Naive thymus-derived CD8-positive, alpha-beta T cell (primary cell): ENCODE data around the gene GGT5. TPM values are rescaled to one million over a fixed set of nuclear protein-coding genes. Genes with fewer than 3 reads are reported as not detected.
"Not testable (repeated sequence)": the region's sequence is repeated elsewhere in the genome, so short reads cannot be mapped to it uniquely, and the experiment has no call there.

ENCODE experiments used
- ATAC-seq, 2 donors: fragments of 150-1000 bp; cut with Tn5 transposase in 1 of 2; sonication (Bioruptor Pico), chemical (Tn5 transposase) in 1 of 2; 1 replicate in 1 of 2; 2 replicates in 1 of 2; pipeline ENCODE4 v1.10.0; 2021; ENCODE audit warnings: mild to moderate bottlenecking in 2 of 2, moderate library complexity in 2 of 2
- POLR2A ChIA-PET: fragments of 350-600 bp; sonication (Branson Sonifier 250); formaldehyde crosslinking; loops from one replicate; lab custom pipeline; 2021; ENCODE audit warnings: antibody characterized with exemption; lab: Charles Lee
- DNase-seq, 10 donors: peaks; one replicate each; pipeline versions ENCODE4 v3.0.0 to v3.0.0-alpha.2; 2020 to 2022
- H3K27ac Mint-ChIP-seq, 10 donors: one replicate each; pipeline ENCODE4 v1.8.0; 2020 to 2022; ENCODE audit warnings: mild to moderate bottlenecking in 10 of 10, mixed read lengths in 10 of 10, moderate library complexity in 4 of 10, inconsistent platforms in 1 of 10
- H3K27me3 Mint-ChIP-seq, 5 donors: one replicate each; pipeline ENCODE4 v1.8.0; 2021 to 2022; ENCODE audit warnings: mixed read lengths in 5 of 5
- H3K36me3 Mint-ChIP-seq, 3 donors: one replicate each; pipeline ENCODE4 v1.8.0; 2020 to 2022; ENCODE audit warnings: mixed read lengths in 3 of 3, mild to moderate bottlenecking in 2 of 3, inconsistent platforms in 1 of 3
- H3K4me1 Mint-ChIP-seq, 4 donors: one replicate each; pipeline ENCODE4 v1.8.0; 2021 to 2022; ENCODE audit warnings: mixed read lengths in 4 of 4
- H3K4me3 Mint-ChIP-seq, 10 donors: one replicate each; pipeline ENCODE4 v1.8.0; 2020 to 2022; ENCODE audit warnings: mild to moderate bottlenecking in 10 of 10, mixed read lengths in 10 of 10, moderate library complexity in 6 of 10, inconsistent platforms in 1 of 10
- H3K9me3 Mint-ChIP-seq, 9 donors: one replicate each; pipeline ENCODE4 v1.8.0; 2020 to 2022; ENCODE audit warnings: mixed read lengths in 9 of 9, mild to moderate bottlenecking in 3 of 9, inconsistent platforms in 1 of 9, moderate library complexity in 1 of 9
- polyA plus RNA-seq, 3 donors: library from polyadenylated mRNA; unstranded; fragments of 300-500 nt; fragmentation: Illumina TruSeq; gene quantifications; one replicate each; pipeline ENCODE4 v1.2.3, GENCODE V29; 2021
- total RNA-seq, 8 experiments: library from RNA in 2 of 8; stranded (reverse) in 2 of 8; gene quantifications; one replicate each; pipeline ENCODE4 v1.2.3 and lab custom pipeline; 2021 to 2026

The GGT5 gene
- total and polyA plus RNA-seq, 5 experiments from 2014 or later: 0.08 TPM; not detected in 4

DNA sequence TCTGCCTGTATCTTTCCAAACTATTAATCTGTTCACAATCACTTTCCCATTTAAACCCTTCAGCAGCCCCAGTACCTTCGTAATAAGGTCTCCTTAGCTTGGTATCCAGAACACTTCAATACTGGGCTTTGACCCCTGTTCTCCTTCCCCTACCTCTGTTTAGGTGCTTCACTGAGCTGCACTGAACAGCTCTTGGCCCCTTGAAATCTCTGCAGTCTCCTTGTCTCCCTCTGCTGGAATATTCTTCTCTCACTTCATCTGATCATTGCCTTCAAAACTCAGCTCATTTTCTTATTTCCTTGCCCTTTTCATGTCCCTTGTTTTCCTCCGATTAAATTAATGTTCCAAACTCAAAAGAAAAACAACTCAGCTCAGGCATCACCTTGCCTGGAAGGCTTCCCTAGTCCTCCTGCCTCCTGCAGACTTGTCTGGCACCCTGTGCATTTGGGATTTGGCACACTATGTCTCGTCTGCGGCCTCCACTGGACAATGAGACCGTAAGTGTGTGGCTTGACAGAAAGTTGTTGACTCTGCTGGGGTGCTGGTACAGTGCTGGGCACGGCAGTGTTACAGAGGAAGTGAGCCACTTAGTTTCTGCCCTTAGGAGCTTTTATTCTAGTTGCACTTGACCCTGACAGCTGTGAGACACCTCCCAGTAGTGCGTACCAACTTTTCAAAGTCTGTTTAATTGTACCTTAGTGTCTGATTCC lies 30.0 kb upstream of the GGT5 start:
- H3K4me1 Mint-ChIP-seq: peaks cover 11 to 61% (median 52%) of the 10 kb centered on the region in 4 donors
- DNase-seq, H3K27me3 Mint-ChIP-seq, POLR2A ChIA-PET, H3K9me3 Mint-ChIP-seq, ATAC-seq: not testable (repeated sequence)
- peaks cover 0 to 19% (median 2%) of the 10 kb centered on the region in 3 donors for H3K36me3 Mint-ChIP-seq
- peak overlapping the region in 7 of 10 donors; percentile 13 to 74 (median 40) for H3K4me3 Mint-ChIP-seq
- H3K27ac Mint-ChIP-seq: peak overlapping the region in 8 of 10 donors; percentile 33 to 81 (median 56)

DNA sequence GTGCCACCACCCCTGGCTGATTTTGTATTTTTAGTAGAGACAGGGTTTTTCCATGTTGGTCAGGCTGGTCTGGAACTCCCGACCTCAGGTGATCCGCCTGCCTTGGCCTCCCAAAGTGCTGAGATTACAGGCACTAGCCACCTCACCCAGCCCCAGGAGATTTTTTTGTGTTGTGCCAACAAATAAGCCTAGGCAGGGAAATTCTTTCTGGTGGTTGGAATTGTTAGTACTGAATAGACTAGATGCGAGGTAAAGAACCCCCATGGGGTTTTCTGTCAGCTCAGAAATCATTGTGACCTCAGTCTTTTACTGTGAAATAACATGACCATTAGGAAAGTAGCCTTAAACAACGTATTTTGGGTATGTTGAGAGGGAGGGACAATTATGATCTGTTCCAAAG lies 29.0 kb upstream of the GGT5 start:
- Mint-ChIP-seq H3K36me3 (peaks cover 0 to 15% (median 2%) of the 10 kb centered on the region in 3 donors), H3K4me3 (peak overlapping the region in 2 of 10 donors; percentile 7 to 30), H3K27ac (peak overlapping the region in 1 of 10 donors; percentile 79), H3K4me1 (peaks cover 10 to 55% (median 48%) of the 10 kb centered on the region in 4 donors)
- ATAC-seq, POLR2A ChIA-PET, H3K9me3 Mint-ChIP-seq, H3K27me3 Mint-ChIP-seq, DNase-seq: not testable (repeated sequence)

DNA sequence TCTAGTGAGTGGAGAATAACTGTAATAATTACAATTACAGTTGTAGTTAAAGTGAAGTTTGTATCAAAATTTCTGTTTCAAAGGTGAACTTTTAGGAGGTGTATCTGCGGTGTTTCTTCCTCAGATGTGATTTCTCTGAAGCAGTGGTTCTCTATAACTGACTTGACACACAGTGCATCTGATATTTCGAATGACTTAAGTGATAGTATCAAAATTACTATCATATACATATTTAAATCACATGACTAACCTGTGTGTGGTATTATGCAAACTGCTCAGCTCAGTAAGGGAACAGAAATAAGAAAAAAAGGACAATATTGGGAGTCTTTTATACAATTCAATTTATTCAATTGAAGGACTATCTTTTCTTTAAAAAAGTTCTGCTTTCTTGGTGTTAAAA lies 28.1 kb upstream of the GGT5 start:
- H3K27me3 Mint-ChIP-seq, ATAC-seq, H3K9me3 Mint-ChIP-seq, DNase-seq, H3K27ac Mint-ChIP-seq, POLR2A ChIA-PET: not testable (repeated sequence)
- Mint-ChIP-seq H3K4me1 (peaks cover 10 to 53% (median 47%) of the 10 kb centered on the region in 4 donors), H3K36me3 (peaks cover 0 to 15% (median 2%) of the 10 kb centered on the region in 3 donors), H3K4me3 (peak overlapping the region in 6 of 10 donors; percentile 2 to 95 (median 56))

DNA sequence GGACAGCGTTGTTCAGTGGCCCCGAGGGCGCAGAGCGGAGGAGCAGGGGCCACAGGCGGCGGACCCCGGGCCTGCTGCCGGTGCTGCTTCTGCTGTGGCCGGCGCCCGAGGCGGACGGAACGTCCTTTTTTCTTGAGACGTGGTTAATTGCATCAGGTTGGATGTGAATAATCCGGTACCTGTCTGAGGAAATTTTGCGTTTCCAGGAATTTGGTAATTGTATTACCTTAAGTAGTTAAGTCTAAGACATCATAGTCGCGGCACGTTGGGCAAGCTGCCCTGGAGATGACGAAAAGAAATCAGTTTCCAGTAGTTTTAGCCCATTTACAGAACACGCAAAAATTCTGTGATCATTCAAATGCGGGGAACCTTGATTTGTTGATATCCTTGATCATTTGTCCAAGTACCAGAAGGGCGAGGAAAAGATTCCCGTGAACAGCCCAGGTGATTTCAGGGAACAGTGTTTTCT lies 26.5 kb upstream of the GGT5 start:
- POLR2A ChIA-PET: interaction anchor here (1.0 to 1.3 kb wide), 4 partner anchors 17 to 575 kb away, joined by 3 to 6 read pairs (median 3); partner anchors contain the start of gene ADORA2A
- H3K4me3 Mint-ChIP-seq: peak overlapping the region; percentile 83 to 95 (median 90)
- H3K9me3 Mint-ChIP-seq: no peaks in the 10 kb centered on the region
- H3K4me1 Mint-ChIP-seq: peaks cover 7 to 46% (median 37%) of the 10 kb centered on the region in 4 donors
- DNase-seq: no peak
- no peak for ATAC-seq
- H3K27ac Mint-ChIP-seq: peak overlapping the region; percentile 57 to 93 (median 83)
- peaks cover 0 to 5% (median 0%) of the 10 kb centered on the region in 3 donors for H3K36me3 Mint-ChIP-seq
- no peaks in the 10 kb centered on the region for H3K27me3 Mint-ChIP-seq

DNA sequence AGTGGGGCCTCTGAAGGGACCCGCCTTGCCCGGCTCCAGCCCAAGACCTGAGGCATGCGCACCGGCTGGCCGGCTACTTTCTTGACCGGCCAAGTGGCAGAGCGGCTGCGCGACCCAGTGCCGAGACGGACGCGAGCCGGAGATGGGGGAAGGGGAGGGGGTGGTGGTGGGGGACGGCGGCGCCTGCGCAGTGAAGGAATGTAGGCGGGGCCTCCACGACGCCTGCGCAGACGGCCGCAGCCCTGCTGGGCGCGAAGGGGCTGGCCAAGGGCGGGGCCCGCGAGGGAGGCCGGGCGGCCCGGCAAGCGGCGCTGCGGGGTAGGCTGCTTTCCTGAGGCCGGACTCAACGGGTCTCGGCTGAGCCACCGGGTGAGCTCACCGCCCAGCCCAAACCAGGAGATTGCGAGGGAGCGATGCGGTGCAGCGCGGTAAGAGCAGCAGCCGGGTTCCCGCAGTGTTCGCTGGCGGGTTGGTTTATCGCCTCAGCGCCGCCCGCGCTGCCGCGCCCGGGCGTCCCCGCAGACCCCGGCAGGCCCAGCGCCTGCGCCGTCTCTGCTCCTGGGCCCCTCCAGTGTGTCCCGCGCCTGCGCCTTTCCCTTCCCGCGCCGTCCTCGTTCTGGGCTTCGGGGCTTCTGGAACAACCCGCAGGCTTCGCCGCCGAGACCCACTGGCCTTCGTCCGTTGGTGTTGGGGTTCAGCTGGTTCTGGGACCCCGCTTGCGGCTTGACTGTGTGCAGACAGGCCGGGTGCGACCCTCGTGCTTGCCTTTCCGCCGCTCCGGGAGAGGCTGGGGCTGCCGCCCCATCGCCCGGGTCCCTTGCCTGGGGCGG lies 25.9 kb upstream of the GGT5 start, which contains the start of gene SPECC1L:
Gene SPECC1L, plus strand, starts transcription at position 276 of the 830 bp plus-strand sequence. CDS start 31,401 bp downstream, outside the sequence.
- H3K4me3 Mint-ChIP-seq: peak within 1 kb of the TSS; percentile 84 to 95 (median 90)
- ATAC-seq: peak; percentile 90 to 91
- no peaks in the 10 kb centered on the region for H3K9me3 Mint-ChIP-seq
- H3K27me3 Mint-ChIP-seq: no peaks in the 10 kb centered on the region
- DNase-seq: peak; percentile 82 to 96 (median 92)
- H3K27ac Mint-ChIP-seq: peak within 1 kb of the TSS; percentile 67 to 95 (median 90)
- peaks cover 6 to 44% (median 35%) of the 10 kb centered on the region in 4 donors for H3K4me1 Mint-ChIP-seq
- POLR2A ChIA-PET: interaction anchor here (1.0 to 1.3 kb wide), 4 partner anchors 17 to 575 kb away, joined by 3 to 6 read pairs (median 3); partner anchors contain the start of gene ADORA2A
- peaks cover 0 to 4% (median 0%) of the 10 kb centered on the region in 3 donors for H3K36me3 Mint-ChIP-seq

DNA sequence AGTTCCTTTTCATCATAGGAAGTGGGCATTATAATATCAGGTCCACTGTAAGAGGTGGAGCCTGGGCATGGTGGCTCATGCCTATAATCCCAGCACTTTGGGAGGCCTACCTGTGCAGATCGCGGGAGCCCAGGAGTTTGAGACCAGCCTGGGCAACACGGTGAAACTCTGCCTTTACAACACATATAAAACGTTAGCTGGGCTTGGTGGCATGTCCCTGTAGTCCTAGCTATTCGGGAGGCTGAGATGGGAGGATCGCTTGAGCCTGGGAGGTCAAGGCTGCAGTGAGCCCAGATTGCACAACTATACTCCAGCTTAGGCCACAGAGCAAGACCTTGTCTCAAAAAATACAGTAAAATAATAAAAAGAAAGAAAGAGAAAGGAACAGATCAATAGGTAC lies 21.6 kb upstream of the GGT5 start:
- ATAC-seq, H3K4me3 Mint-ChIP-seq, H3K9me3 Mint-ChIP-seq, H3K36me3 Mint-ChIP-seq, DNase-seq, H3K27me3 Mint-ChIP-seq, POLR2A ChIA-PET: not testable (repeated sequence)
- peaks cover under 1 to 12% (median 6%) of the 10 kb centered on the region in 4 donors for H3K4me1 Mint-ChIP-seq
- H3K27ac Mint-ChIP-seq: peak overlapping the region in 1 of 10 donors; percentile 31

DNA sequence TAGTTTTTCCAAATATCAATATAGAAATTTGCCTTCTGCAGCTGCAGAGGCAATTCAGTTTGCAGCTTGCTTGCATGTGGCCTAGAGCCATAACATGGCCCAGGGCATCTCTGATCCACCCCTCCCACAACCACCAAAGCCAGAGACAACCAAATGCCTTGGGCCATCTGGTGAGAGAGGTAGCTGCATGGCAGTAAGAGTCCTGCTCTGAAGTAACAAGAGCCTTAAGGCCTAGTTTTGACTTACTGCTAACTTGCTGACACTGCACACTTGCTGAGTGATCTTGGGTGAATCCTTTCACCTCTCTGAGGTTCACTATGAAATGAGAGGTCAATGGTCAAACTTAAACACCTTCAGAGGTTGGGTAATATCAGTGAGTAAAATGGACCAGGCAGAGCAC lies 20.9 kb upstream of the GGT5 start:
- POLR2A ChIA-PET: no interaction called here
- ATAC-seq: no peak
- Mint-ChIP-seq H3K36me3 (no peaks in the 10 kb centered on the region), H3K4me3 (no peak overlapping the region), H3K9me3 (no peaks in the 10 kb centered on the region), H3K27me3 (no peaks in the 10 kb centered on the region), H3K27ac (no peak overlapping the region), H3K4me1 (peaks cover 0 to 11% (median 4%) of the 10 kb centered on the region in 4 donors)
- DNase-seq: no peak

DNA sequence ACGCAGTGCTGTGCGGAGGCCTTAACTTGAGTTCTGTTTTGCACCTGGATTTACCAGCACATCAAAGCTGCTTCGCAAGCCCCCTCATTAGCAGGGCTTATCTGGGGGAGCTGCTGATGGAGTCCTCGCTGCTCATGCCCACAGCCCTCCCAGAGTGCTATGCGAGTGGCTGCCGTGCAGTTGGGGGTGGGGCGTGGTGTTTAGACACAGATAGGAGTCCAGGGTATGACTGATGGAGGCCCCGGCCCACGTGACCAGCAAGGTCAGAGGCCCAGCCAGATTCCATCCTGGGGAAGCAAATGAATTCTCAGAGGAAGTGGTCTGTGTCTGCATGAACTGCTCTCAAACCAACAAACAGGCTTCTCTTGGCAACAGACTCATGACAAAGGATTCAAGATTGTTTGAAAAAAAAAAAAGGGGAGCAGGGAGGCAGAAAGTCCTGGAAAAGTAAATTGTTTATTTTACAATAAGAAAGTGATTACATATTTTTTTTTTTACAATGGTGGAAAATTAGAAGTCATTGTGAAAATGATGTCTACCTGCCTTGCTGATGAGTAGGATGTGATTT lies 19.5 kb upstream of the GGT5 start:
- DNase-seq, POLR2A ChIA-PET, H3K36me3 Mint-ChIP-seq, H3K9me3 Mint-ChIP-seq, H3K4me1 Mint-ChIP-seq, H3K27me3 Mint-ChIP-seq, ATAC-seq, H3K4me3 Mint-ChIP-seq: not testable (repeated sequence)
- peak overlapping the region in 2 of 10 donors; percentile 53 to 70 for H3K27ac Mint-ChIP-seq

DNA sequence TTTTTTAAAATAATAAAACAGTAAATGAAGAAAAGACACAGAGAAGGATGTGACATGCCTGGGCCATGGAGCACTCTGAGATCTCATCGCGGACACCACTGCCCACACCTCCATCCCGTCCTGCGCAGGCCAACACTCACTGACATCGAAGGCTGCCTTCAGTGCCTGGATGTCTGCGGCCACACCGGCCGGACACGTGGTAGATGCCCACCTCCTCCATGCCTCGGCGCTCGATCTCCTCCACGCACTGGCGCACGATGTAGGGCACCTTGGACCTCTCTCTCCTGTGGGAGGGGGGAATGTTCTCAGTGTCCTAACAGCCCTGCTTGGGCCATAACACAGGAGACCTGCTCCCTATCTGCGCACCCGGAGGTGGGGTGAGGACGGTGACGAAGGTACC lies 18.6 kb upstream of the GGT5 start:
- H3K36me3 Mint-ChIP-seq, ATAC-seq, POLR2A ChIA-PET, H3K9me3 Mint-ChIP-seq, H3K4me1 Mint-ChIP-seq, DNase-seq, H3K27me3 Mint-ChIP-seq, H3K27ac Mint-ChIP-seq: not testable (repeated sequence)
- peak overlapping the region in 1 of 10 donors; percentile 20 for H3K4me3 Mint-ChIP-seq

DNA sequence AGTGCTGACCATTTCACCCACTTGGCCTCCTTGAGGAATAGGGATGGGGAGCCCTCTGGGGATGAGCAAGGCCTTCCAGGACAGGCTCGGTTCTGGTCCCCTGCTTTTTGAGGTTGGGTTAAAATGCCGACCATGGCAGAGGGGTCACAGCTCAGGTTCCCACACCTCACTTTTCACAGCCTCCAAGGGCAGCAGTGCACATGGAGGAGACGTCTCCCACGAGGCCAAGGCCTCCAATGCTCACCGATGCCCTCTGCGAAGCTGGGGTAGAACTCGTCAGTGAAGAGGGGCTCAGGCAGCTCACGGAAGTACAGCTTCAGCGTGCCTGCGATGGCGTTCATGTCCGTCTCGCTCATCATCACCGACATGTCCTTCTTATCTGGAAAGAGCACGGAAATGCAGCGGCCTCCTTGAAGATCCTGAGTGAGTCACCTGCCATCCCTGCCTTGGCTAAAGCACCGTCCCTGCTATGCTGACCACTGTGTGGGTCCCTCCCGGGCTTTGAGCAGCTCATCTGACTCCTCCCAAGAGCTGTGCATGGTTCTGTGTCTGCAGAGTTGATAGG lies 17.4 kb upstream of the GGT5 start:
- H3K4me3 Mint-ChIP-seq: not testable (repeated sequence)

DNA sequence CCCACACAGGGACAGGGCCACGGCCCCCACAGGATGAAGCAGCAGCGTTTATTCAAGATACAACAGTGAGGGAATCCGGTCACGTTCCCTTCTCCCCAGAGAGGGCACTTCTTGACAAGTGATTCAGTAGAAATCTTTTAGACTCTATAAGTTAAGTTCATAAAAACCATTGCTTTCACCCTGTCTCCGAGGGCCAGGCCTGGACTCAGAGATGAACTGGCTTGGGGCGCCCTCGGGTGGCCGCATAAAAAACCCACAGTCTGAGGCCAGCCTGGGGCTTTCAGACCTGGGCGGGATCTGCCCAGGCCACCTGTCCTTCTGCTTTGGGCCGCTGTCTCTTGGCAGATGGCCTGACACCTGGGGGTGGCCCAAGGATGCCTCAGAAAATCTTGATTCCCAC lies 14.6 kb upstream of the GGT5 start:
- not testable (repeated sequence) for H3K27me3 Mint-ChIP-seq, H3K4me1 Mint-ChIP-seq

More for the DNA sequence above, 17.4 kb upstream of the GGT5 start:
- H3K9me3 Mint-ChIP-seq, H3K36me3 Mint-ChIP-seq, ATAC-seq, H3K27ac Mint-ChIP-seq, H3K4me1 Mint-ChIP-seq, DNase-seq, H3K27me3 Mint-ChIP-seq, POLR2A ChIA-PET: not testable (repeated sequence)

DNA sequence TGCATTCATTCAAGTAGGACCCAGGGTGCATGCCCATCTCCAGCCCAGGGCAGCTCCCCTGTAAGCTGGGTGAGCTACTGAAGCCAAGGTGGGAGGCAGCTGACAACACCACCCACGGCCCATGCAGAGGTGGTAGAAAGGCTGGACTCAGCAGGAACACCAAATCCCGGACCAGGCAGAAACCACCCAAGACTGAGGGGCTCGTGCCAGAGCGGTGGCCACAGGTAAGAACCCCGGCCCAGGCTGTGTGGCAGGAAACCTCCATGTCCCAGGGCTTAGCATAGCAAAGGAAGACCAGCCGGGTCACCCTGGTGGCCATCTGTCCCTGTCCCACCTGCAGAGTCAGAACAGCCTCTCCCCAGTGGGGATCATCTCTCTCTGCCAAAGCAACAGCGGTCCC lies 11.9 kb upstream of the GGT5 start:
- H3K36me3 Mint-ChIP-seq, H3K9me3 Mint-ChIP-seq, ATAC-seq, H3K27ac Mint-ChIP-seq, H3K27me3 Mint-ChIP-seq, H3K4me3 Mint-ChIP-seq, POLR2A ChIA-PET, DNase-seq, H3K4me1 Mint-ChIP-seq: not testable (repeated sequence)

More for the DNA sequence above, 14.6 kb upstream of the GGT5 start:
- ATAC-seq (peak in 1 of 2 donors; percentile 62), DNase-seq (peak; percentile 44 to 74 (median 55))
- H3K4me3 Mint-ChIP-seq, H3K36me3 Mint-ChIP-seq, POLR2A ChIA-PET, H3K27ac Mint-ChIP-seq, H3K9me3 Mint-ChIP-seq: not testable (repeated sequence)
